Hippocampal formation (tissue), 2 donors: Measurements from ENCODE around the gene BACE1.
"Not testable (repeated sequence)": the region's sequence is repeated elsewhere in the genome, so short reads cannot be mapped to it uniquely, and the experiment has no call there.

Source experiments
- DNase-seq, 2 donors: peaks; one replicate each; lab custom pipeline; 2025; lab: John Stamatoyannopoulos, UW

The BACE1 gene

GRCh38 chr11:117316197-117316961 is at the start of gene BACE1:
Gene BACE1 (minus strand): TSS chr11:117316256. CDS start chr11:117315795, 461 bp downstream.
- peak; percentile 87 to 89 for DNase-seq

GRCh38 chr11:117361432-117361831 is 45.4 kb upstream of the BACE1 start:
- peak in 1 of 2 donors; percentile 12 for DNase-seq

- no peak for DNase-seq
Observed at GRCh38 chr11:117356126-117356890, 40.3 kb upstream of the BACE1 start.

GRCh38 chr11:117354550-117354949 is 38.5 kb upstream of the BACE1 start:
- DNase-seq: no peak

GRCh38 chr11:117345039-117345438 is 29.0 kb upstream of the BACE1 start:
- no peak for DNase-seq

- DNase-seq: no peak
Observed at GRCh38 chr11:117337076-117337475, 21.0 kb upstream of the BACE1 start.

- no peak for DNase-seq
Observed at GRCh38 chr11:117335399-117335798, 19.3 kb upstream of the BACE1 start.

- no peak for DNase-seq
Observed at GRCh38 chr11:117334896-117335295, 18.8 kb upstream of the BACE1 start.

GRCh38 chr11:117333917-117334316 is 17.9 kb upstream of the BACE1 start:
- peak in 1 of 2 donors; percentile 13 for DNase-seq

- DNase-seq: no peak
Observed at GRCh38 chr11:117332843-117333242, 16.8 kb upstream of the BACE1 start.

- peak in 1 of 2 donors; percentile 44 for DNase-seq
Observed at GRCh38 chr11:117328375-117329010, 12.4 kb upstream of the BACE1 start.

GRCh38 chr11:117327567-117328374 is 11.7 kb upstream of the BACE1 start, which contains the start of gene CEP164:
Gene CEP164 (plus strand): TSS chr11:117327854. CDS start chr11:117338587, 10,733 bp downstream.
- peak; percentile 92 to 94 for DNase-seq

- not testable (repeated sequence) for DNase-seq
Observed at GRCh38 chr11:117327255-117327566, 11.2 kb upstream of the BACE1 start.

GRCh38 chr11:117319214-117319840 is 3.3 kb upstream of the BACE1 start:
- DNase-seq: no peak

- DNase-seq: no peak
Observed at GRCh38 chr11:117318738-117319137, 2.7 kb upstream of the BACE1 start.

GRCh38 chr11:117315285-117316196 is 515 bp downstream of the BACE1 start:
- DNase-seq: no peak

- no peak for DNase-seq
Observed at GRCh38 chr11:117314840-117315239, 1.2 kb downstream of the BACE1 start.

- DNase-seq: no peak
Observed at GRCh38 chr11:117313828-117314768, 2.0 kb downstream of the BACE1 start.

GRCh38 chr11:117313091-117313490 is 3.0 kb downstream of the BACE1 start:
- no peak for DNase-seq
